ENCODE results near the gene ORM1. TPM values are rescaled to one million over a fixed set of nuclear protein-coding genes. Genes with fewer than 3 reads are reported as not detected.

ORM1 gene
- total and polyA plus RNA-seq, 12 donors: 0.13 to 0.70 (median 0.55) TPM; not detected in 7

GRCh38 chr9:114307899-114308267 is 15.0 kb upstream of the ORM1 start:
- TF ChIP-seq CTCF (IDR thresholded peaks at IDR 0.05): no peak
- WGBS, 2 donors: 94 to 98% methylated on average over 6 of the region's 6 CpGs
- H3K36me3 ChIP-seq: peaks cover 0 to 28% (median 0%) of the 10 kb centered on the region in 9 donors
- H3K4me1 ChIP-seq: peaks cover 0 to 9% (median 5%) of the 10 kb centered on the region in 9 donors
- no peak overlapping the region for H3K27ac ChIP-seq
- DNase-seq (no peak), ATAC-seq (no peak)
- no peak overlapping the region for H3K4me3 ChIP-seq
- no peaks in the 10 kb centered on the region for H3K27me3 ChIP-seq
- intact Hi-C loops (cut with DNase I): no loop called here
- no peaks in the 10 kb centered on the region for H3K9me3 ChIP-seq

- Histone ChIP-seq H3K27me3 (no peaks in the 10 kb centered on the region), H3K9me3 (no peaks in the 10 kb centered on the region), H3K36me3 (peaks cover 0 to 28% (median 0%) of the 10 kb centered on the region in 9 donors), H3K4me3 (no peak overlapping the region), H3K27ac (no peak overlapping the region), H3K4me1 (peaks cover 0 to 9% (median 5%) of the 10 kb centered on the region in 9 donors)
- TF ChIP-seq CTCF (IDR thresholded peaks at IDR 0.05): no peak
- intact Hi-C loops (cut with DNase I): no loop called here
- ATAC-seq (no peak), DNase-seq (no peak)
- WGBS, 2 donors: 89 to 96% methylated on average over 13 of the region's 13 CpGs
Measured at GRCh38 chr9:114308361-114308950, 14.4 kb upstream of the ORM1 start.

- ATAC-seq: no peak
- no peak for TF ChIP-seq CTCF (IDR thresholded peaks at IDR 0.05)
Measured at GRCh38 chr9:114309096-114309495, 13.8 kb upstream of the ORM1 start.

GRCh38 chr9:114310471-114311450 is 12.1 kb upstream of the ORM1 start:
- H3K27me3 ChIP-seq: no peaks in the 10 kb centered on the region
- TF ChIP-seq CTCF (IDR thresholded peaks at IDR 0.05): no peak
- DNase-seq (no peak), ATAC-seq (no peak)
- no peak overlapping the region for H3K27ac ChIP-seq
- no peak overlapping the region for H3K4me3 ChIP-seq
- H3K36me3 ChIP-seq: peaks cover 0 to 28% (median 0%) of the 10 kb centered on the region in 9 donors
- 88% methylated on average over 22 of the region's 22 CpGs for WGBS, 2 donors
- H3K9me3 ChIP-seq: peaks cover 0 to 8% (median 0%) of the 10 kb centered on the region in 11 donors
- intact Hi-C loops (cut with DNase I): no loop called here
- H3K4me1 ChIP-seq: peaks cover 0 to 3% (median under 1%) of the 10 kb centered on the region in 9 donors

More at GRCh38 chr9:114309096-114309495, 13.8 kb upstream of the ORM1 start:
- Histone ChIP-seq H3K36me3 (peaks cover 0 to 28% (median 0%) of the 10 kb centered on the region in 9 donors), H3K27me3 (no peaks in the 10 kb centered on the region), H3K4me1 (peaks cover 0 to 9% (median 5%) of the 10 kb centered on the region in 9 donors), H3K9me3 (peaks cover 0 to under 1% (median 0%) of the 10 kb centered on the region in 11 donors), H3K27ac (no peak overlapping the region), H3K4me3 (no peak overlapping the region)
- no peak for DNase-seq
- intact Hi-C loops (cut with DNase I): no loop called here
- 88 to 94% methylated on average over 13 of the region's 13 CpGs for WGBS, 2 donors

Data from heart right ventricle (tissue), 16 donors.